ENCODE results near the gene UFSP2. TPM values are rescaled to one million over a fixed set of nuclear protein-coding genes. Genes with fewer than 3 reads are reported as not detected.

Gene UFSP2
- polyA plus RNA-seq, 1 donor = 41.9 TPM

DNA sequence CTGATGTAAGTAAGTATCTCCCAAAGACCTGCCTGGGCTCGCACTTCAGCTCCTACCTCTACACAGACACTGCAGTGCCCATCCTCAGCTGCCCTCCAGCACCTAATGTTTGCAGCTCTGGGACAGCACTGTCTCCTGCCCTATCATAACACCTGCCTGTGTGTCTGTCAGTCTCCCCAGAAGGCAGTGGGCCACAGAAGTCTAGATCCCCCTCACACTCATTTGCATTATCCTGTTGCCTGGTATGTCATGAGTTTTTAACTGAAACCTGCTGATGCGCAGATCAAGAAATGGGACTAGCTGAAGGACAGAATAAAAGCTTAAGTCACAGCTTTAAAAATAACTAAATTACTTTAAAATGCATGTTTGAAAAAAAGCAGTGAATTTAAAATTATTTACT, 73.0 kb downstream of the UFSP2 start:
- DNase-seq (ENCODE audit: low read depth) = no peak

- DNase-seq (ENCODE audit: low read depth) = no peak
Measured at GRCh38 chr4:185352202-185352601, 73.6 kb downstream of the UFSP2 start.

DNA sequence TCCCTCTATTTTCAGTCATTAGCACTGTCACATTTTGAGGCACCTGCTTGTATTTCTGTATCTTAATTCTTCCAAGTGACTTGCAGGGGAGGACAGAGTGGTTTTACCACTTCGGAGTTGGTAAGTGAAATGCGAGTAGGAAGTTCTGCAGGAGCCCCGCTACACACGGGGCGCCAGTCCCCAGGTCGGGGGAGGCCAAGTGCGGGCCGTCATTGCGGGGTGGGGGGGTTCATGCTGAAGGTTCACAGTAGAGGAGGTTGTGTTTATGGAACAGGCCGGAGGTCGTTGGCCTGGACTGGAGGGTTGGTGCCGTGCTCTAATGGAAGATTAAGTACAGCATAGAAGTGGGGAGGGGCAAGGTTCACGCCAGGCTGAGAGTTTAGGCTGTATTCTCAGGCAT, 74.1 kb downstream of the UFSP2 start:
- no peak for DNase-seq (ENCODE audit: low read depth)

Other genes starting within 250 kb of the UFSP2 start
- 28.1 TPM for gene CFAP97, start 222.0 kb downstream of the UFSP2 start, polyA plus RNA-seq (ENCODE audit: insufficient read length)
- gene SNX25, start 216.4 kb downstream of the UFSP2 start, polyA plus RNA-seq (ENCODE audit: insufficient read length) = 7.6 TPM
- 6.5 TPM for gene LRP2BP, start 30.0 kb downstream of the UFSP2 start, polyA plus RNA-seq (ENCODE audit: insufficient read length)
- gene ANKRD37, start 29.1 kb downstream of the UFSP2 start, polyA plus RNA-seq (ENCODE audit: insufficient read length) = 27.1 TPM
- gene CCDC110, start 45.8 kb upstream of the UFSP2 start, polyA plus RNA-seq (ENCODE audit: insufficient read length) = 1.4 TPM
- 616 TPM for gene PDLIM3, start 109.5 kb upstream of the UFSP2 start, polyA plus RNA-seq (ENCODE audit: insufficient read length)

All from forelimb muscle (tissue), 1 donor.